GM23338 (cell line): ENCODE data around the gene LRRC3. TPM values are rescaled to one million over a fixed set of nuclear protein-coding genes. Genes with fewer than 3 reads are reported as not detected.

Source experiments
- ATAC-seq: fragments of 200-7000 bp; cut with Tn5 transposase; 3 replicates; pipeline ENCODE4 v1.9.1; 2020
- DNase-seq: peaks from one replicate; pipeline ENCODE4 v3.0.0-alpha.2; 2015; ENCODE audit warnings: low spot score
- H2AFZ ChIP-seq: fragments of 200-600 bp; sonication (generic); 2 replicates; pipeline ENCODE4 v1.8.0; 2016; ENCODE audit warnings: antibody characterized with exemption, mild to moderate bottlenecking, moderate library complexity
- H3F3A ChIP-seq: fragments of 200-600 bp; sonication (generic); replicated peaks from 2 replicates; pipeline ENCODE4 v1.8.0; 2017; ENCODE audit warnings: antibody characterized with exemption, mixed run types, low read depth
- H3K27ac ChIP-seq: fragments of 200-600 bp; sonication (generic); 2 replicates; pipeline ENCODE4 v1.6.1; 2016; ENCODE audit warnings: low read depth
- H3K27me3 ChIP-seq: fragments of 200-600 bp; sonication (generic); 2 replicates; pipeline ENCODE4 v1.8.0; 2016; ENCODE audit warnings: mild to moderate bottlenecking, mixed run types, moderate library complexity; ENCODE audit not compliant: insufficient read depth
- H3K36me3 ChIP-seq: fragments of 200-600 bp; sonication (generic); 2 replicates; pipeline ENCODE4 v1.8.0; 2016; ENCODE audit warnings: mild to moderate bottlenecking; ENCODE audit not compliant: insufficient read depth
- H3K4me1 ChIP-seq: fragments of 200-600 bp; sonication (generic); 2 replicates; pipeline ENCODE4 v1.8.0; 2016; ENCODE audit warnings: mild to moderate bottlenecking, moderate library complexity; ENCODE audit not compliant: insufficient read depth
- H3K4me2 ChIP-seq: fragments of 200-600 bp; sonication (generic); 2 replicates; pipeline ENCODE4 v1.7.1; 2017; ENCODE audit warnings: mixed run types
- H3K4me3 ChIP-seq: fragments of 200-600 bp; sonication (generic); 2 replicates; pipeline ENCODE4 v1.6.1; 2016; ENCODE audit warnings: mixed run types
- H3K79me2 ChIP-seq: fragments of 200-600 bp; sonication (generic); replicated peaks from 2 replicates; pipeline ENCODE4 v1.8.0; 2017; ENCODE audit warnings: mild to moderate bottlenecking; ENCODE audit not compliant: insufficient read depth
- H3K9me2 ChIP-seq: fragments of 200-600 bp; sonication (generic); 2 replicates; pipeline ENCODE4 v1.8.0; 2017; ENCODE audit not compliant: insufficient read depth
- H4K20me1 ChIP-seq: fragments of 200-600 bp; sonication (generic); replicated peaks from 2 replicates; pipeline ENCODE4 v1.8.0; 2017; ENCODE audit warnings: mild to moderate bottlenecking; ENCODE audit not compliant: insufficient read depth
- H3K27ac Mint-ChIP-seq: 2 replicates; pipeline ENCODE4 v1.8.0; 2020; ENCODE audit warnings: inconsistent platforms, mild to moderate bottlenecking, moderate library complexity, mixed read lengths
- H3K27me3 Mint-ChIP-seq: 3 replicates; pipeline ENCODE4 v1.8.0; 2022; ENCODE audit warnings: low read depth, mild to moderate bottlenecking, moderate library complexity, mixed read lengths, inconsistent platforms; ENCODE audit not compliant: insufficient read depth, poor library complexity
- H3K36me3 Mint-ChIP-seq: 3 replicates; pipeline ENCODE4 v1.8.0; 2021; ENCODE audit warnings: low read depth, mild to moderate bottlenecking, inconsistent platforms, moderate library complexity, mixed read lengths
- H3K4me1 Mint-ChIP-seq: 3 replicates; pipeline ENCODE4 v1.8.0; 2020; ENCODE audit warnings: mild to moderate bottlenecking, inconsistent platforms, mixed read lengths
- H3K4me3 Mint-ChIP-seq: 3 replicates; pipeline ENCODE4 v1.8.0; 2021; ENCODE audit warnings: moderate library complexity, mild to moderate bottlenecking, inconsistent platforms, mixed read lengths
- H3K9me3 Mint-ChIP-seq: 3 replicates; pipeline ENCODE4 v1.8.0; 2020; ENCODE audit warnings: moderate library complexity, mild to moderate bottlenecking, inconsistent platforms, mixed read lengths
- CREB1 ChIP-seq: fragments of 250-450 bp; sonication (Bioruptor Pico); IDR thresholded peaks from 2 replicates; pipeline ENCODE4 v1.5.0; 2020; ENCODE audit warnings: low read depth, mild to moderate bottlenecking, moderate library complexity
- CTCF ChIP-seq, 2 experiments: fragments of 200-600 bp in 1 of 2; sonication (generic) in 1 of 2; conservative IDR thresholded peaks; 2 replicates each; pipeline versions ENCODE4 v1.5.1 to v1.6.1; 2016 to 2017; ENCODE audit warnings: antibody characterized with exemption in 2 of 2, low read depth in 2 of 2, mild to moderate bottlenecking in 2 of 2, moderate library complexity in 1 of 2
- ETS1 ChIP-seq: IDR thresholded peaks from 2 replicates; pipeline ENCODE4 v1.6.1; 2016; ENCODE audit warnings: antibody characterized with exemption
- EZH2 ChIP-seq: fragments of 200-600 bp; sonication (generic); IDR thresholded peaks from one replicate; pipeline ENCODE4 v1.8.0; 2017; ENCODE audit warnings: antibody characterized with exemption, mild to moderate bottlenecking, low read depth; ENCODE audit not compliant: unreplicated experiment
- EZH2phosphoT487 ChIP-seq: fragments of 200-600 bp; sonication (generic); IDR thresholded peaks from one replicate; pipeline ENCODE4 v1.8.1; 2018; ENCODE audit warnings: antibody characterized with exemption; ENCODE audit not compliant: unreplicated experiment
- JUNB ChIP-seq: IDR thresholded peaks from one replicate; pipeline ENCODE4 v1.6.1; 2016; ENCODE audit warnings: antibody characterized with exemption; ENCODE audit not compliant: unreplicated experiment
- NANOG ChIP-seq: IDR thresholded peaks from 2 replicates; pipeline ENCODE4 v1.6.1; 2016; ENCODE audit warnings: antibody characterized with exemption, borderline replicate concordance
- POLR2AphosphoS5 ChIP-seq: IDR thresholded peaks from 2 replicates; pipeline ENCODE4 v1.6.1; 2016; ENCODE audit warnings: antibody characterized with exemption, low read depth
- REST ChIP-seq: IDR thresholded peaks from one replicate; pipeline ENCODE4 v1.6.1; 2018; ENCODE audit warnings: antibody characterized with exemption; ENCODE audit not compliant: unreplicated experiment
- STAT1 ChIP-seq: IDR thresholded peaks from one replicate; pipeline ENCODE4 v1.6.1; 2016; ENCODE audit warnings: antibody characterized with exemption; ENCODE audit not compliant: unreplicated experiment
- ZNF114 ChIP-seq: fragments of 250-450 bp; sonication (Bioruptor Pico); IDR thresholded peaks from 2 replicates; pipeline ENCODE4 v1.5.0; 2020; ENCODE audit warnings: mild to moderate bottlenecking, moderate library complexity
- ZNF331 ChIP-seq: fragments of 250-450 bp; sonication (Bioruptor Pico); IDR thresholded peaks from 2 replicates; pipeline ENCODE4 v1.5.0; 2020; ENCODE audit warnings: low read depth, mild to moderate bottlenecking, moderate library complexity
- ZNF462 ChIP-seq: fragments of 250-450 bp; sonication (Bioruptor Pico); IDR thresholded peaks from 2 replicates; pipeline ENCODE4 v1.5.0; 2020; ENCODE audit warnings: mild to moderate bottlenecking, moderate library complexity
- polyA plus RNA-seq: library from polyadenylated mRNA; unstranded; fragments of >200 nt; fragmentation: Nextera tagmentation; extraction: Ambion mirVana; gene quantifications from 2 replicates; pipeline ENCODE4 v1.2.1, GENCODE V29; 2016
- total RNA-seq: library from RNA; depleted of rRNA; stranded (reverse); fragments of >200 nt; shearing (Covaris generic); gene quantifications from 2 replicates; pipeline ENCODE4 v1.2.3, GENCODE V29; 2014

LRRC3 gene
- total and polyA plus RNA-seq, 2 experiments from 2014 or later: 0.95 to 6.8 TPM

GRCh38 chr21:44499211-44499560 lies 43.9 kb downstream of the LRRC3 start:
- no peaks in the 10 kb centered on the region for H3K79me2 ChIP-seq
- H3K27me3 ChIP-seq: no peaks in the 10 kb centered on the region
- peaks cover 6% of the 10 kb centered on the region; the same call in 1 of the 2 replicates for H3K4me1 ChIP-seq
- H3K4me3 Mint-ChIP-seq: no peak overlapping the region
- no peak overlapping the region for H3K27ac ChIP-seq
- H3F3A ChIP-seq: no peaks in the 10 kb centered on the region
- H3K36me3 ChIP-seq: no peaks in the 10 kb centered on the region
- no peak overlapping the region for H2AFZ ChIP-seq
- peaks cover 8% of the 10 kb centered on the region for H3K27me3 Mint-ChIP-seq
- TF ChIP-seq EZH2phosphoT487 (no peak), REST (no peak), NANOG (no peak), JUNB (no peak), ETS1 (no peak), ZNF331 (CRISPR knock-in tag) (no peak), STAT1 (no peak), POLR2AphosphoS5 (no peak), EZH2 (no peak), ZNF462 (CRISPR knock-in tag) (no peak), CTCF (conservative IDR thresholded peaks at IDR 0.05; ENCODE audit: low read depth in 2 of 2) (no peak), ZNF114 (no peak), CREB1 (no peak)
- H3K4me2 ChIP-seq: no peak overlapping the region
- DNase-seq (no peak), ATAC-seq (no peak)
- H3K4me1 Mint-ChIP-seq: peaks cover 24% of the 10 kb centered on the region
- H3K9me3 Mint-ChIP-seq: peaks cover 10% of the 10 kb centered on the region
- H3K9me2 ChIP-seq: no peaks in the 10 kb centered on the region
- H3K4me3 ChIP-seq: no peak overlapping the region
- peaks cover 11% of the 10 kb centered on the region for H3K36me3 Mint-ChIP-seq
- H4K20me1 ChIP-seq: peaks cover 5% of the 10 kb centered on the region; the same call in 1 of the 2 replicates
- H3K27ac Mint-ChIP-seq: no peak overlapping the region
